Testis (tissue), 3 donors: ENCODE data around the gene SPTBN4. TPM values are rescaled to one million over a fixed set of nuclear protein-coding genes. Genes with fewer than 3 reads are reported as not detected.

Experiments
- DNase-seq: peaks from one replicate; pipeline ENCODE4 v3.0.0-alpha.2; 2019
- H3K27ac ChIP-seq, 2 donors: fragments of 200-600 bp; sonication (generic); one replicate each; pipeline ENCODE4 v1.5.1; 2019
- H3K27me3 ChIP-seq: fragments of 200-600 bp; sonication (generic); one replicate; pipeline ENCODE4 v1.5.1; 2019
- H3K36me3 ChIP-seq: fragments of 200-600 bp; sonication (generic); one replicate; pipeline ENCODE4 v1.5.1; 2017; ENCODE audit warnings: low read depth; ENCODE audit errors: missing control alignments
- H3K4me1 ChIP-seq: fragments of 200-600 bp; sonication (generic); one replicate; pipeline ENCODE4 v1.5.1; 2019
- H3K4me3 ChIP-seq, 2 donors: fragments of 200-600 bp; sonication (generic); one replicate each; pipeline ENCODE4 v1.5.1; 2017 to 2019
- H3K9me3 ChIP-seq: fragments of 200-600 bp; sonication (generic); one replicate; pipeline ENCODE4 v1.5.1; 2017
- CTCF ChIP-seq, 3 experiments: fragments of 450-650 bp in 2 of 3; fragments of 200-600 bp in 1 of 3; sonication (generic) in 1 of 3; IDR thresholded peaks; one replicate each; pipeline ENCODE4 v1.5.1; 2016 to 2019; ENCODE audit warnings: antibody characterized with exemption in 3 of 3, mild to moderate bottlenecking in 2 of 3, moderate library complexity in 1 of 3
- POLR2A ChIP-seq: fragments of 450-650 bp; IDR thresholded peaks from one replicate; pipeline ENCODE4 v1.6.1; 2017; ENCODE audit warnings: antibody characterized with exemption, mild to moderate bottlenecking, moderate library complexity
- WGBS, 2 donors: methylation state at CpG; one replicate each; pipeline ENCODE4 v1.1.5; 2018; 5-methylcytosine and 5-hydroxymethylcytosine counted together
- intact Hi-C: fragments of 100-400 bp; cut with DNase I; formaldehyde crosslinking; loops from one replicate; pipeline ENCODE4 v1.15.1; 2023; ENCODE audit warnings: low total_unique reads
- polyA plus RNA-seq: library from polyadenylated mRNA; stranded (reverse); fragments of 350-450 nt; fragmentation: Illumina TruSeq; extraction: RNeasy Lipid Tissue Mini Kit (QIAGEN cat#74804); gene quantifications from one replicate; pipeline ENCODE4 v1.2.3, GENCODE V29; 2014; ENCODE audit warnings: low read depth, low replicate concordance; ENCODE audit not compliant: insufficient read depth
- total RNA-seq, 2 donors: library from RNA; depleted of rRNA; stranded (reverse); fragments of >200 nt; gene quantifications; one replicate each; pipeline ENCODE4 v1.2.3, GENCODE V29; 2016

The SPTBN4 gene
- total and polyA plus RNA-seq, 3 donors from 2014 or later, result 7.2 to 27.9 (median 18.3) TPM

DNA sequence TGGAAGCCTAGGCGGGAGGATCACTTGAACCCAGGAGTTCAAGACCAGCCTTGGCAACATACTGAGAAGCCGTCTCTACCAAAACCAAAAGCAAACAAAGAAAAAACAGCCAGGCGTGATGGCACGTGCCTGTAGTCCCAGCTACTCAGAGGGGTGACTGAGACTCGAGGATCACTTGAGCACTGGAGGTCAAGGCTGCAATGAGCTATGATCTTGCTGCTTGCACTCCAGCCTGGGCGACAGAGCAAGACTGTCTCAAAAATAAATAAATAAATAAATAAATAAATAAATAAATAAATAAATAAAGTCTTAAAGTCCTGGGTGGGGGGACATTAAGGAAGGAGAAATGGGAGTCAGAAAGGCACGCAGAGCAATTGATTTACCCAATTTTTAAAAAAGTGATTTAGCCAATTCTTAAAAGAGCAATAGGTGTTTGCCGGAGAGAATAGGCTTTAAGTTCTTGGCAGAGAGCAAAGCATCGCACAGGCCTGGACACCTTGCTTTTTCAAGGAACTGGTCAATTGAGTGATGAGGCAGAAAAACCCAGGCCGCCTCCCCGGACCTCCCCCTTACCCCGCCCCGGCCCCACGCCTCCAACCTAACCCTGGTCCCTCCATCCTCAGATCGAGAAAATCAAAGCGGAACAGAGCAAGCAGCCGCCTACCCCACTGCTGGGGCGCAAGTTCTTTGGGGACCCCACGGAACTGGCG is 100.4 kb downstream of the SPTBN4 start:
- no peak for TF ChIP-seq CTCF (IDR thresholded peaks at IDR 0.05)
- no peak for TF ChIP-seq POLR2A
- Histone ChIP-seq H3K9me3 (no peaks in the 10 kb centered on the region), H3K36me3 (no peaks in the 10 kb centered on the region), H3K27ac (no peak overlapping the region), H3K27me3 (no peaks in the 10 kb centered on the region), H3K4me1 (peaks cover 3% of the 10 kb centered on the region), H3K4me3 (peak overlapping the region in 1 of 2 donors; percentile 21)
- DNase-seq, result no peak
- intact Hi-C loops, result no loop called here
- 33 to 37% methylated on average over 18 of the region's 20 CpGs for WGBS, 2 donors

DNA sequence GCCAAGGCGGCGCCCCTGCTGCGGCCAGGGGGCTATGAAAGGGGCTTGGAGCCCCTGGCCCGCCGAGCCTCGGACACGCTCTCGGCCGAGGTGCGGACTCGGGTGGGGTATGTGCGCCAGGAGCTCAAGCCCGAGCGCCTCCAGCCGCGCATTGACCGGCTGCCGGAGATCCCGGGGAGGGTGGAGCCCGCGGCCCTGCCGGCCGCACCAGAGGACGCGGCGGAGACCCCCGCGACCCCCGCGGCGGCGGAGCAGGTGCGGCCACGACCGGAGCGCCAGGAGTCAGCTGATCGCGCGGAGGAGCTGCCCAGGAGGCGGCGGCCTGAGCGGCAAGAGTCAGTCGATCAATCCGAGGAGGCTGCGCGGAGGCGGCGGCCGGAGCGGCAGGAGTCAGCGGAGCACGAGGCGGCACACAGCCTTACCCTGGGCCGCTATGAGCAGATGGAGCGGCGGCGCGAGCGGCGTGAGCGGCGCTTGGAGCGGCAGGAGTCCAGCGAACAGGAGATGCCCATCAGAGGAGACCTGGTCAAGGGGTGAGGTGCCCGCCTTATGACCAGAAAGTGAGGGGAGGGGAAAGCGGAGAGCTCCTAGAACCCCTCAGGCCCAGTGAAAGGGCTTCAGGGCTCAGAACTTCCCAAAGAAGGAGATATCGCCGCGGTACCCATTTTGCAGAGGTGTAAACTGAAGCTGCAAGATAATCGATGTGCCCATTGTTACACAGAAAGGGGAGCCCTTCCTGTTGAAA is 101.1 kb downstream of the SPTBN4 start:
- TF ChIP-seq POLR2A (no peak), CTCF (IDR thresholded peaks at IDR 0.05) (no peak)

GRCh38 chr19:40570313-40571004 is 103.7 kb downstream of the SPTBN4 start:
- Histone ChIP-seq H3K27ac (peak overlapping the region; percentile 65 to 68), H3K36me3 (no peaks in the 10 kb centered on the region), H3K9me3 (no peaks in the 10 kb centered on the region), H3K4me1 (peaks cover 3% of the 10 kb centered on the region), H3K27me3 (no peaks in the 10 kb centered on the region), H3K4me3 (peak overlapping the region; percentile 34 to 41)
- intact Hi-C loops, result no loop called here
- TF ChIP-seq CTCF (IDR thresholded peaks at IDR 0.05) (peak; percentile 17 to 62 (median 22)), POLR2A (no peak)
- peak; percentile 99 for DNase-seq
- WGBS, 2 donors, result 1% methylated on average over 27 to 30 of the region's 53 CpGs

More for the DNA sequence above, 101.1 kb downstream of the SPTBN4 start:
- H3K27ac ChIP-seq, result no peak overlapping the region
- DNase-seq, result no peak
- H3K4me1 ChIP-seq, result peaks cover 3% of the 10 kb centered on the region
- intact Hi-C loops, result no loop called here
- WGBS, 2 donors, result 15 to 18% methylated on average over 22 to 57 of the region's 70 CpGs
- no peaks in the 10 kb centered on the region for H3K27me3 ChIP-seq
- peak overlapping the region in 1 of 2 donors; percentile 21 for H3K4me3 ChIP-seq
- no peaks in the 10 kb centered on the region for H3K36me3 ChIP-seq
- no peaks in the 10 kb centered on the region for H3K9me3 ChIP-seq

DNA sequence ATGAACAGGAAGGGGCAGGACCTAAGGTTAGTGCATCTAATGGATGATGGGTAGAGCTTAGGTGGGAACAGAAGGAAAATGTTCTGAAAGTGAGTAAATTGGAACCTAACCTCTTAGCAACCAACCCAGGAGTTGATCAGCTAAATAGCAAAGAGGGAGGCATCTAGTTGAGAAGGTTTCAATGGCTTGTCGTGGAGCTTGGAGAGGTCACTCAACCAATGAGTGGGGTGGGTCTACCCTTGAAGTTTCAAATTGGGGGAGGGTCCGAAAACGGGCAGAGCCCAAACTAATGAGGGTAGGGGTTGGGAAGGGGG is 104.2 kb downstream of the SPTBN4 start:
- TF ChIP-seq CTCF (IDR thresholded peaks at IDR 0.05) (no peak), POLR2A (no peak)
- H3K4me3 ChIP-seq, result no peak overlapping the region
- 23 to 26% methylated on average over 3 of the region's 3 CpGs for WGBS, 2 donors
- intact Hi-C loops, result no loop called here
- peak overlapping the region in 1 of 2 donors; percentile 65 for H3K27ac ChIP-seq
- no peaks in the 10 kb centered on the region for H3K9me3 ChIP-seq
- H3K4me1 ChIP-seq, result peaks cover 3% of the 10 kb centered on the region
- no peaks in the 10 kb centered on the region for H3K36me3 ChIP-seq
- DNase-seq, result no peak
- no peaks in the 10 kb centered on the region for H3K27me3 ChIP-seq
